ENCODE results near the gene ABCC11.

- TF ChIP-seq FOXM1 (IDR thresholded peaks at IDR 0.05; ENCODE audit: borderline replicate concordance) (no peak), SUZ12 (IDR thresholded peaks at IDR 0.05) (no peak), BHLHE40 (IDR thresholded peaks at IDR 0.05; ENCODE audit: borderline replicate concordance) (no peak), SP1 (IDR thresholded peaks at IDR 0.05) (no peak), LEF1 (IDR thresholded peaks at IDR 0.05; ENCODE audit: borderline replicate concordance) (no peak), FOXK2 (IDR thresholded peaks at IDR 0.05) (no peak), PKNOX1 (IDR thresholded peaks at IDR 0.05) (no peak), ARNT (IDR thresholded peaks at IDR 0.05) (no peak), ZNF384 (IDR thresholded peaks at IDR 0.05) (no peak)
Observed at GRCh38 chr16:48153774-48154173, 93.6 kb downstream of the ABCC11 start.
